K562 (cell line): ENCODE data around the gene SPANXN2.

ENCODE experiments used
- ARID3B ChIP-seq: fragments of 250-450 bp; sonication (Bioruptor Pico); IDR thresholded peaks from 2 replicates; pipeline ENCODE4 v1.4.0; 2020; ENCODE audit warnings: borderline replicate concordance
- BACH1 ChIP-seq: fragments of 200-800 bp; sonication (Bioruptor generic); IDR thresholded peaks from 2 replicates; pipeline ENCODE4 v1.6.1; 2016; ENCODE audit warnings: missing genetic modification characterization, missing compliant biosample characterization
- CHD4 ChIP-seq: fragments of 200-600 bp; sonication (generic); IDR thresholded peaks from 3 replicates; pipeline ENCODE4 v1.6.1; 2012; ENCODE audit warnings: low read depth, mild to moderate bottlenecking, mixed read lengths, low read length, inconsistent platforms; ENCODE audit not compliant: insufficient read depth, insufficient replicate concordance, poor library complexity, severe bottlenecking
- FOXP1 ChIP-seq: sonication (generic); formaldehyde crosslinking; IDR thresholded peaks from 2 replicates; pipeline ENCODE4 v1.8.0; 2022; ENCODE audit warnings: mild to moderate bottlenecking, missing genetic modification reagents
- JUNB ChIP-seq: fragments of 450-650 bp; formaldehyde crosslinking; conservative IDR thresholded peaks from 2 replicates; pipeline ENCODE4 v1.4.0; 2020; ENCODE audit warnings: mild to moderate bottlenecking
- MAX ChIP-seq: sonication (generic); formaldehyde crosslinking; IDR thresholded peaks from 2 replicates; pipeline ENCODE4 v1.9.0; 2022; ENCODE audit warnings: mild to moderate bottlenecking, missing genetic modification reagents
- RFX5 ChIP-seq: IDR thresholded peaks from 2 replicates; pipeline ENCODE4 v1.6.1; 2011; ENCODE audit warnings: low read depth, mild to moderate bottlenecking, improper control_type of control experiment, low read length
- ZBTB33 ChIP-seq: sonication (generic); formaldehyde crosslinking; IDR thresholded peaks from 2 replicates; pipeline ENCODE4 v1.8.1; 2023; ENCODE audit warnings: mild to moderate bottlenecking, missing genetic modification reagents
- ZBTB8A ChIP-seq: fragments of 450-650 bp; IDR thresholded peaks from 2 replicates; pipeline ENCODE4 v1.6.1; 2018; ENCODE audit warnings: mild to moderate bottlenecking, moderate library complexity; ENCODE audit not compliant: partially characterized antibody
- ZZZ3 ChIP-seq: fragments of 450-650 bp; IDR thresholded peaks from 2 replicates; pipeline ENCODE4 v1.6.1; 2016; ENCODE audit warnings: antibody characterized with exemption, mild to moderate bottlenecking, moderate library complexity

GRCh38 chrX:143768976-143769375 is 48.4 kb upstream of the SPANXN2 start:
- no peak for TF ChIP-seq ZBTB33 (CRISPR knock-in tag)
- no peak for TF ChIP-seq ZBTB8A
- no peak for TF ChIP-seq JUNB (CRISPR knock-in tag)
- TF ChIP-seq MAX (CRISPR knock-in tag): no peak
- TF ChIP-seq BACH1 (tag): no peak
- TF ChIP-seq FOXP1 (CRISPR knock-in tag): no peak
- TF ChIP-seq CHD4: no peak
- TF ChIP-seq ZZZ3: no peak
- TF ChIP-seq RFX5: no peak
- TF ChIP-seq ARID3B (CRISPR knock-in tag): no peak
